GM12878 (cell line): ENCODE measurements around the gene MCUB. TPM values are rescaled to one million over a fixed set of nuclear protein-coding genes. Genes with fewer than 3 reads are reported as not detected.

Experiments
- CBX3 ChIP-seq: fragments of 200-600 bp; sonication (generic); IDR thresholded peaks from 2 replicates; pipeline ENCODE4 v1.6.1; 2016; ENCODE audit warnings: low read depth, borderline replicate concordance
- CBX5 ChIP-seq: sonication (generic); IDR thresholded peaks from 2 replicates; pipeline ENCODE4 v1.6.1; 2016; ENCODE audit warnings: low read depth, moderate library complexity, mild to moderate bottlenecking, inconsistent platforms
- EP300 ChIP-seq, 2 experiments: fragments of 150-350 bp in 1 of 2; IDR thresholded peaks; 2 replicates each; pipeline ENCODE4 v1.6.1; 2011 to 2012; ENCODE audit warnings: low read depth in 2 of 2, low read length in 2 of 2, borderline replicate concordance in 1 of 2, improper control_type of control experiment in 1 of 2, inconsistent platforms in 1 of 2; ENCODE audit not compliant: control insufficient read depth in 1 of 2
- ETV6 ChIP-seq, 2 experiments: fragments of 450-650 bp in 1 of 2; IDR thresholded peaks in 1 of 2; conservative IDR thresholded peaks in 1 of 2; 2 replicates each; pipeline ENCODE4 v1.6.1; 2014; ENCODE audit warnings: antibody characterized with exemption in 1 of 2, borderline replicate concordance in 1 of 2, low read depth in 1 of 2, mild to moderate bottlenecking in 1 of 2, moderate library complexity in 1 of 2
- MEF2B ChIP-seq: fragments of 450-650 bp; IDR thresholded peaks from 2 replicates; pipeline ENCODE4 v1.6.1; 2018; ENCODE audit warnings: mild to moderate bottlenecking, moderate library complexity; ENCODE audit not compliant: partially characterized antibody, poor library complexity, severe bottlenecking
- MYB ChIP-seq: fragments of 150-350 bp; IDR thresholded peaks from 2 replicates; pipeline ENCODE4 v1.6.1; 2014; ENCODE audit warnings: mild to moderate bottlenecking, low read depth, low read length, borderline replicate concordance
- NR2C1 ChIP-seq: fragments of 450-650 bp; IDR thresholded peaks from 2 replicates; pipeline ENCODE4 v1.6.1; 2017; ENCODE audit warnings: antibody characterized with exemption, mild to moderate bottlenecking, moderate library complexity
- PML ChIP-seq: IDR thresholded peaks from 2 replicates; pipeline ENCODE4 v1.6.1; 2012; ENCODE audit warnings: low read length, inconsistent platforms
- POLR2AphosphoS5 ChIP-seq: IDR thresholded peaks from 2 replicates; pipeline ENCODE4 v1.6.1; 2011; ENCODE audit warnings: mild to moderate bottlenecking, low read length, inconsistent platforms
- ZNF274 ChIP-seq: IDR thresholded peaks from one replicate; pipeline ENCODE4 v1.8.0; 2011; ENCODE audit not compliant: insufficient read length, insufficient read depth
- polyA plus RNA-seq, 11 experiments: library from polyadenylated mRNA; depleted of rRNA in 4 of 11; unstranded in 6 of 11; stranded (reverse) in 5 of 11; fragments of >200 nt; fragmentation: Nextera tagmentation in 4 of 11; fragmentation: Illumina TruSeq in 1 of 11; extraction: Ambion mirVana in 4 of 11; extraction: Trizol in 1 of 11; gene quantifications; 1 replicate in 1 of 11; 2 replicates in 10 of 11; pipeline versions ENCODE4 v1.2.1 to v1.2.3, GENCODE V29; 2011 to 2016; ENCODE audit warnings: inconsistent platforms in 2 of 11, missing spikeins in 2 of 11, low read depth in 1 of 11
- total RNA-seq, 4 experiments: library from RNA; depleted of rRNA in 3 of 4; stranded (reverse); fragments of >200 nt in 3 of 4; fragmentation: Illumina TruSeq in 1 of 4; extraction: Trizol in 1 of 4; gene quantifications; 2 replicates each; pipeline versions ENCODE4 v1.2.1 to v1.2.3, GENCODE V29; 2013 to 2021
- TF ChIP-seq, protein P1 (sequence below): fragments of 450-650 bp; IDR thresholded peaks from 2 replicates; pipeline ENCODE4 v1.6.1; 2016; ENCODE audit warnings: mild to moderate bottlenecking
- TF ChIP-seq, protein P2 (sequence below): fragments of 450-650 bp; IDR thresholded peaks from 2 replicates; pipeline ENCODE4 v1.6.1; 2017; ENCODE audit warnings: antibody characterized with exemption, mild to moderate bottlenecking, moderate library complexity
- TF ChIP-seq, protein P3 (sequence below): IDR thresholded peaks from 2 replicates; pipeline ENCODE4 v1.6.1; 2011; ENCODE audit warnings: low read depth, low read length, improper control_type of control experiment, borderline replicate concordance
- TF ChIP-seq, protein P4 (sequence below): fragments of 450-650 bp; IDR thresholded peaks from 2 replicates; pipeline ENCODE4 v1.6.1; 2018; ENCODE audit warnings: borderline replicate concordance, mild to moderate bottlenecking; ENCODE audit not compliant: partially characterized antibody
- TF ChIP-seq, protein P5 (sequence below): fragments of 450-650 bp; IDR thresholded peaks from 2 replicates; pipeline ENCODE4 v1.6.1; 2017; ENCODE audit warnings: low read depth, mild to moderate bottlenecking, moderate library complexity

MCUB gene
- total and polyA plus RNA-seq, 10 of the 15 experiments (the other 5 are each of a cell fraction or from before 2014, with no cell fraction given): 4.7 to 63.7 (median 39.4) TPM

DNA sequence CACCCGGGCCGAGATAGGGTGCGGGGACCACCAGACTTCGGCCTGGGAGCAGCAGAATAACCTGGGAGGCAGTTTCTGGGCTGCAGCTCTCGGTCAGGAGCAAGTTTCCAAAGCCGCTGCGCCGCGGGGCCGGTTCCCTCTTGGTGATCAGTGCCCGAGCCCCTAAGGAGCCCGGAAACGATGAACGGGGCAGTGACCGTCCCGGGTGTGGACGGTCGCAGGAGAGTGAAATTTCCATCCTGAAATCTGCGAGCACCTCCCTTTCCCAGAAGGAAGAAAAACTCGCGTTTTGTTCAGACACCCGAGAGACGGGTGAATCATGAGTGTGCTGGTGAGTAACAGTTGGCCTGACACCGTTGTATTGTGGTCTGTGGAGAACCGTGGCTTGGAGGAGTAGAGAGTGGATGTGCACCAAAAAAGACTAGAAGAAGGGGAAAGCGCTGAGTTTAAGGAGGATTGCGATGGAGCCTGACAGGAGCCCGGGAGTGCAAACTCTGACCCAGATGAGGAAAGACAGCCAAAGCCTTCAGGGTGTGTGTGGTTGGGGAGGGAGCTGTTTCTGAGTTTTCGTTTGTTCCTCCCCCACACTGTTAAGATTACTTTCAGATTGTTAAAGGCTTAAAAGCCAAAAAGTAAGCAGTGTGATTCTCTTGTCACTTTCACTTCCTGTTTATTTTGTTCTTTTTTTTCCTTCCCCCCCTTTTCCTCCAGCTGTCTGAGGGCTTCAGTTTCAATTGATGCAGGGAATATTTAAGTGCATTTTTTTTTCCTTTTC lies 828 bp downstream of the MCUB start (continued):
- TF ChIP-seq, protein P1, sequence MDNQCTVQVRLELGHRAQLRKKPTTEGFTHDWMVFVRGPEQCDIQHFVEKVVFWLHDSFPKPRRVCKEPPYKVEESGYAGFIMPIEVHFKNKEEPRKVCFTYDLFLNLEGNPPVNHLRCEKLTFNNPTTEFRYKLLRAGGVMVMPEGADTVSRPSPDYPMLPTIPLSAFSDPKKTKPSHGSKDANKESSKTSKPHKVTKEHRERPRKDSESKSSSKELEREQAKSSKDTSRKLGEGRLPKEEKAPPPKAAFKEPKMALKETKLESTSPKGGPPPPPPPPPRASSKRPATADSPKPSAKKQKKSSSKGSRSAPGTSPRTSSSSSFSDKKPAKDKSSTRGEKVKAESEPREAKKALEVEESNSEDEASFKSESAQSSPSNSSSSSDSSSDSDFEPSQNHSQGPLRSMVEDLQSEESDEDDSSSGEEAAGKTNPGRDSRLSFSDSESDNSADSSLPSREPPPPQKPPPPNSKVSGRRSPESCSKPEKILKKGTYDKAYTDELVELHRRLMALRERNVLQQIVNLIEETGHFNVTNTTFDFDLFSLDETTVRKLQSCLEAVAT: peak; percentile 76
- peak in 1 of 2 experiments; percentile 97; a peak in 2 of 4 replicates for TF ChIP-seq ETV6 (conservative IDR thresholded peaks at IDR 0.05 in 1 of 2, IDR thresholded peaks at IDR 0.05 in 1 of 2; ENCODE audit: borderline replicate concordance in 1 of 2, low read depth in 1 of 2)
- no peak for TF ChIP-seq MYB
- no peak for TF ChIP-seq CBX3
- TF ChIP-seq POLR2AphosphoS5: peak; percentile 81
- TF ChIP-seq CBX5: no peak; the same call in 1 of the 2 replicates
- peak; percentile 62 for TF ChIP-seq MEF2B
- TF ChIP-seq, protein P2, sequence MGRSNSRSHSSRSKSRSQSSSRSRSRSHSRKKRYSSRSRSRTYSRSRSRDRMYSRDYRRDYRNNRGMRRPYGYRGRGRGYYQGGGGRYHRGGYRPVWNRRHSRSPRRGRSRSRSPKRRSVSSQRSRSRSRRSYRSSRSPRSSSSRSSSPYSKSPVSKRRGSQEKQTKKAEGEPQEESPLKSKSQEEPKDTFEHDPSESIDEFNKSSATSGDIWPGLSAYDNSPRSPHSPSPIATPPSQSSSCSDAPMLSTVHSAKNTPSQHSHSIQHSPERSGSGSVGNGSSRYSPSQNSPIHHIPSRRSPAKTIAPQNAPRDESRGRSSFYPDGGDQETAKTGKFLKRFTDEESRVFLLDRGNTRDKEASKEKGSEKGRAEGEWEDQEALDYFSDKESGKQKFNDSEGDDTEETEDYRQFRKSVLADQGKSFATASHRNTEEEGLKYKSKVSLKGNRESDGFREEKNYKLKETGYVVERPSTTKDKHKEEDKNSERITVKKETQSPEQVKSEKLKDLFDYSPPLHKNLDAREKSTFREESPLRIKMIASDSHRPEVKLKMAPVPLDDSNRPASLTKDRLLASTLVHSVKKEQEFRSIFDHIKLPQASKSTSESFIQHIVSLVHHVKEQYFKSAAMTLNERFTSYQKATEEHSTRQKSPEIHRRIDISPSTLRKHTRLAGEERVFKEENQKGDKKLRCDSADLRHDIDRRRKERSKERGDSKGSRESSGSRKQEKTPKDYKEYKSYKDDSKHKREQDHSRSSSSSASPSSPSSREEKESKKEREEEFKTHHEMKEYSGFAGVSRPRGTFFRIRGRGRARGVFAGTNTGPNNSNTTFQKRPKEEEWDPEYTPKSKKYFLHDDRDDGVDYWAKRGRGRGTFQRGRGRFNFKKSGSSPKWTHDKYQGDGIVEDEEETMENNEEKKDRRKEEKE: no peak
- TF ChIP-seq NR2C1: no peak
- TF ChIP-seq, protein P3, sequence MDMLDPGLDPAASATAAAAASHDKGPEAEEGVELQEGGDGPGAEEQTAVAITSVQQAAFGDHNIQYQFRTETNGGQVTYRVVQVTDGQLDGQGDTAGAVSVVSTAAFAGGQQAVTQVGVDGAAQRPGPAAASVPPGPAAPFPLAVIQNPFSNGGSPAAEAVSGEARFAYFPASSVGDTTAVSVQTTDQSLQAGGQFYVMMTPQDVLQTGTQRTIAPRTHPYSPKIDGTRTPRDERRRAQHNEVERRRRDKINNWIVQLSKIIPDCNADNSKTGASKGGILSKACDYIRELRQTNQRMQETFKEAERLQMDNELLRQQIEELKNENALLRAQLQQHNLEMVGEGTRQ: no peak
- peak; percentile 69 to 89 for TF ChIP-seq EP300 (IDR thresholded peaks at IDR 0.05; ENCODE audit: borderline replicate concordance in 1 of 2, control insufficient read depth in 1 of 2, low read depth in 2 of 2, low read length in 2 of 2)
- TF ChIP-seq, protein P4, sequence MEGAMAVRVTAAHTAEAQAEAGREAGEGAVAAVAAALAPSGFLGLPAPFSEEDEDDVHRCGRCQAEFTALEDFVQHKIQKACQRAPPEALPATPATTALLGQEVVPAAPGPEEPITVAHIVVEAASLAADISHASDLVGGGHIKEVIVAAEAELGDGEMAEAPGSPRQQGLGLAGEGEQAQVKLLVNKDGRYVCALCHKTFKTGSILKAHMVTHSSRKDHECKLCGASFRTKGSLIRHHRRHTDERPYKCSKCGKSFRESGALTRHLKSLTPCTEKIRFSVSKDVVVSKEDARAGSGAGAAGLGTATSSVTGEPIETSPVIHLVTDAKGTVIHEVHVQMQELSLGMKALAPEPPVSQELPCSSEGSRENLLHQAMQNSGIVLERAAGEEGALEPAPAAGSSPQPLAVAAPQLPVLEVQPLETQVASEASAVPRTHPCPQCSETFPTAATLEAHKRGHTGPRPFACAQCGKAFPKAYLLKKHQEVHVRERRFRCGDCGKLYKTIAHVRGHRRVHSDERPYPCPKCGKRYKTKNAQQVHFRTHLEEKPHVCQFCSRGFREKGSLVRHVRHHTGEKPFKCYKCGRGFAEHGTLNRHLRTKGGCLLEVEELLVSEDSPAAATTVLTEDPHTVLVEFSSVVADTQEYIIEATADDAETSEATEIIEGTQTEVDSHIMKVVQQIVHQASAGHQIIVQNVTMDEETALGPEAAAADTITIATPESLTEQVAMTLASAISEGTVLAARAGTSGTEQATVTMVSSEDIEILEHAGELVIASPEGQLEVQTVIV: no peak
- TF ChIP-seq, protein P5, sequence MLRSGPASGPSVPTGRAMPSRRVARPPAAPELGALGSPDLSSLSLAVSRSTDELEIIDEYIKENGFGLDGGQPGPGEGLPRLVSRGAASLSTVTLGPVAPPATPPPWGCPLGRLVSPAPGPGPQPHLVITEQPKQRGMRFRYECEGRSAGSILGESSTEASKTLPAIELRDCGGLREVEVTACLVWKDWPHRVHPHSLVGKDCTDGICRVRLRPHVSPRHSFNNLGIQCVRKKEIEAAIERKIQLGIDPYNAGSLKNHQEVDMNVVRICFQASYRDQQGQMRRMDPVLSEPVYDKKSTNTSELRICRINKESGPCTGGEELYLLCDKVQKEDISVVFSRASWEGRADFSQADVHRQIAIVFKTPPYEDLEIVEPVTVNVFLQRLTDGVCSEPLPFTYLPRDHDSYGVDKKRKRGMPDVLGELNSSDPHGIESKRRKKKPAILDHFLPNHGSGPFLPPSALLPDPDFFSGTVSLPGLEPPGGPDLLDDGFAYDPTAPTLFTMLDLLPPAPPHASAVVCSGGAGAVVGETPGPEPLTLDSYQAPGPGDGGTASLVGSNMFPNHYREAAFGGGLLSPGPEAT: peak; percentile 93
- no peak for TF ChIP-seq ZNF274
- TF ChIP-seq PML: peak; percentile 29; the same call in 1 of the 2 replicates
